K562 (cell line): Measurements from ENCODE around the gene TIGD7. TPM values are rescaled to one million over a fixed set of nuclear protein-coding genes. Genes with fewer than 3 reads are reported as not detected.

Experiments used
- FOXA1 ChIP-seq: fragments of 450-650 bp; IDR thresholded peaks from 2 replicates; pipeline ENCODE4 v1.6.1; 2016; ENCODE audit warnings: mild to moderate bottlenecking, borderline replicate concordance
- GABPB2 ChIP-seq: fragments of 250-450 bp; sonication (Bioruptor Pico); conservative IDR thresholded peaks from 2 replicates; pipeline ENCODE4 v1.5.1; 2021; ENCODE audit warnings: mild to moderate bottlenecking
- GTF2F1 ChIP-seq: IDR thresholded peaks from 2 replicates; pipeline ENCODE4 v1.6.1; 2011; ENCODE audit warnings: low read depth, low read length, improper control_type of control experiment
- HSF4 ChIP-seq: fragments of 250-450 bp; sonication (Bioruptor Pico); IDR thresholded peaks from 2 replicates; pipeline ENCODE4 v2.1.2; 2022; ENCODE audit warnings: mild to moderate bottlenecking, moderate library complexity, borderline replicate concordance
- JUND ChIP-seq, 2 experiments: IDR thresholded peaks; 2 replicates in 1 of 2; 3 replicates in 1 of 2; pipeline ENCODE4 v1.6.1; 2011; ENCODE audit warnings: borderline replicate concordance in 2 of 2, low read depth in 2 of 2, low read length in 2 of 2, improper control_type of control experiment in 1 of 2, missing biosample characterization in 1 of 2, missing genetic modification characterization in 1 of 2, missing genetic modification reagents in 1 of 2
- KLF1 ChIP-seq: fragments of 450-650 bp; IDR thresholded peaks from 2 replicates; pipeline ENCODE4 v1.6.1; 2016; ENCODE audit warnings: missing genetic modification characterization, missing compliant biosample characterization
- NELFE ChIP-seq: IDR thresholded peaks from 2 replicates; pipeline ENCODE4 v1.6.1; 2011; ENCODE audit warnings: mild to moderate bottlenecking; ENCODE audit not compliant: insufficient read depth, insufficient read length
- SAFB2 ChIP-seq: fragments of 200-400 bp; formaldehyde crosslinking; IDR thresholded peaks from 2 replicates; pipeline ENCODE4 v1.6.1; 2018; ENCODE audit warnings: borderline replicate concordance, low read length, low read depth, moderate library complexity; ENCODE audit not compliant: severe bottlenecking
- SMARCC2 ChIP-seq: fragments of 450-650 bp; IDR thresholded peaks from 2 replicates; pipeline ENCODE4 v1.6.1; 2017; ENCODE audit warnings: antibody characterized with exemption, moderate library complexity, mild to moderate bottlenecking, low read depth
- TAF7 ChIP-seq: fragments of 450-650 bp; IDR thresholded peaks from 2 replicates; pipeline ENCODE4 v1.6.1; 2016; ENCODE audit warnings: missing genetic modification characterization, missing compliant biosample characterization
- TCF7L2 ChIP-seq: fragments of 150-350 bp; IDR thresholded peaks from 2 replicates; pipeline ENCODE4 v1.6.1; 2016; ENCODE audit warnings: low read depth, mild to moderate bottlenecking, low read length, moderate library complexity
- ZBTB7A ChIP-seq: IDR thresholded peaks from 2 replicates; pipeline ENCODE4 v1.6.1; 2011; ENCODE audit warnings: low read depth, mild to moderate bottlenecking, low read length, moderate library complexity, borderline replicate concordance; ENCODE audit not compliant: control insufficient read depth
- ZNF124 ChIP-seq: sonication (generic); formaldehyde crosslinking; IDR thresholded peaks from 2 replicates; pipeline ENCODE4 v1.8.1; 2022; ENCODE audit warnings: missing genetic modification reagents
- ZNF785 ChIP-seq: fragments of 250-450 bp; sonication (Bioruptor Pico); IDR thresholded peaks from 2 replicates; pipeline ENCODE4 v1.4.0; 2020; ENCODE audit warnings: mild to moderate bottlenecking
- ZNF79 ChIP-seq: fragments of 250-450 bp; sonication (Bioruptor Pico); IDR thresholded peaks from 2 replicates; pipeline ENCODE4 v1.4.0; 2020; ENCODE audit warnings: low read depth, mild to moderate bottlenecking, moderate library complexity
- ZSCAN32 ChIP-seq: fragments of 450-650 bp; formaldehyde crosslinking; IDR thresholded peaks from 2 replicates; pipeline ENCODE4 v1.4.0; 2020; ENCODE audit warnings: mild to moderate bottlenecking, moderate library complexity
- polyA plus RNA-seq, 8 experiments: library from polyadenylated mRNA; depleted of rRNA in 4 of 8; stranded (reverse) in 5 of 8; unstranded in 3 of 8; fragments of >200 nt; fragmentation: Nextera tagmentation in 2 of 8; fragmentation: Illumina TruSeq in 1 of 8; extraction: Ambion mirVana in 2 of 8; extraction: Trizol in 1 of 8; gene quantifications; 2 replicates each; pipeline versions ENCODE4 v1.2.1 to v1.2.3, GENCODE V29; 2011 to 2014; ENCODE audit warnings: inconsistent platforms in 1 of 8, missing spikeins in 1 of 8
- total RNA-seq, 7 experiments: library from RNA; depleted of rRNA in 6 of 7; stranded (reverse); fragments of >200 nt in 6 of 7; fragmentation: Illumina TruSeq in 2 of 7; extraction: Trizol in 2 of 7; gene quantifications; 2 replicates each; pipeline versions ENCODE4 v1.2.1 to v1.2.3, GENCODE V29; 2011 to 2021; ENCODE audit warnings: low replicate concordance in 1 of 7
- TF ChIP-seq, protein P1 (sequence below): fragments of 450-650 bp; IDR thresholded peaks from 2 replicates; pipeline ENCODE4 v1.7.1; 2018; ENCODE audit warnings: mild to moderate bottlenecking, low read depth; ENCODE audit not compliant: partially characterized antibody
- TF ChIP-seq, protein P2 (sequence below), 2 experiments: fragments of 450-650 bp; IDR thresholded peaks; 2 replicates each; pipeline ENCODE4 v1.6.1; 2016
- TF ChIP-seq, protein P3 (sequence below): sonication (generic); formaldehyde crosslinking; IDR thresholded peaks from 2 replicates; pipeline ENCODE4 v1.8.0; 2022; ENCODE audit warnings: missing genetic modification reagents, mild to moderate bottlenecking, moderate library complexity, borderline replicate concordance

Gene TIGD7
- total and polyA plus RNA-seq, 9 of the 15 experiments (the other 6 are each of a cell fraction or from before 2014, with no cell fraction given), result 0.84 to 10.7 (median 6.7) TPM

DNA sequence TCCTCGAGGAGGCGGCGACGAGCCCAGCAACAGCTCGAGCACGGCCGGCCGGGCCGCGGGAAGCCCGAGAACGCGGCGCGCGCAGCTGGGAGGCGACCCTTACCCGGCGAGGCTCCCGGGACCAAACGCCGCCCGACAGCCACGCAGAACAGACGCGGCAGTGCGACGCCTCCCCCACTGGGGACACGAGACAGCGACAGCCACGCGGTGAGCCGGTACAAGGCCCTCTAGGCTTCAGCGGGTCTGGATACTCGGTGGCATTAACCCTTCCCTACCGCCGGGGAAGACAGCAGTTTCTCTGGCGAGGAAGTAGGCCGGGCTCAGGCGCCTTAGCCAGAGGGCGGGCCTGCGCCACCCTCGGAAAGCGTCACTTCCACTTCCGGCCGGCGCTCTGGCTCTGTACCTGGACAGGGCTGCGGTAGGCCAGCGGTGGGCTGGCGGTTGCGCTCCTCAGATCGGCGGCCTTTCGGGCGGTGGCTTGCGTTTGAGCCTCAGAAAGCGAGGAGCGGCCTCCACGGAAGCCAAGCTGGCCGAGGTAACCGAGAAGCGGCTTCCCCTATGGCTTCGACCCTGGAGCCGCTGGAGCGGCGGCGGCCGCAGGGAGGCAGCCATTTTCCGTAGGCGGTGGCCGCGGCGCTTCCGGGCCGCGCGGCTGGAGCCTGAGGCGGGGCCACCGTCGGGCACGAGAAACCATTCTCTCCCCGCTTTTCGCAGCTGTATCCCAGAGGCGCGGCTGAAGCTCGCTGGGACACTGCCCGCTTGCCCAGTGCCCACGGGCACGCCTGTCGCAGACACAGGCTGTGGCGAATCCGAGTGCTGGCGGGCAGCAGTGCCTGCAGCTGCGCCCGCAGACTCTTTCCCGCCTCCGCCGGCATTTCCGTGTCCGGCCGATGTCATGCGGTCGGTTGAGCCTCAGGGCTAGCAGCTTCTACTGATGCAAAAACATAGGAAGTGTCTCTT is at the start of gene TIGD7, which contains the start of gene ZNF75A (continued):
- TF ChIP-seq, protein P1, sequence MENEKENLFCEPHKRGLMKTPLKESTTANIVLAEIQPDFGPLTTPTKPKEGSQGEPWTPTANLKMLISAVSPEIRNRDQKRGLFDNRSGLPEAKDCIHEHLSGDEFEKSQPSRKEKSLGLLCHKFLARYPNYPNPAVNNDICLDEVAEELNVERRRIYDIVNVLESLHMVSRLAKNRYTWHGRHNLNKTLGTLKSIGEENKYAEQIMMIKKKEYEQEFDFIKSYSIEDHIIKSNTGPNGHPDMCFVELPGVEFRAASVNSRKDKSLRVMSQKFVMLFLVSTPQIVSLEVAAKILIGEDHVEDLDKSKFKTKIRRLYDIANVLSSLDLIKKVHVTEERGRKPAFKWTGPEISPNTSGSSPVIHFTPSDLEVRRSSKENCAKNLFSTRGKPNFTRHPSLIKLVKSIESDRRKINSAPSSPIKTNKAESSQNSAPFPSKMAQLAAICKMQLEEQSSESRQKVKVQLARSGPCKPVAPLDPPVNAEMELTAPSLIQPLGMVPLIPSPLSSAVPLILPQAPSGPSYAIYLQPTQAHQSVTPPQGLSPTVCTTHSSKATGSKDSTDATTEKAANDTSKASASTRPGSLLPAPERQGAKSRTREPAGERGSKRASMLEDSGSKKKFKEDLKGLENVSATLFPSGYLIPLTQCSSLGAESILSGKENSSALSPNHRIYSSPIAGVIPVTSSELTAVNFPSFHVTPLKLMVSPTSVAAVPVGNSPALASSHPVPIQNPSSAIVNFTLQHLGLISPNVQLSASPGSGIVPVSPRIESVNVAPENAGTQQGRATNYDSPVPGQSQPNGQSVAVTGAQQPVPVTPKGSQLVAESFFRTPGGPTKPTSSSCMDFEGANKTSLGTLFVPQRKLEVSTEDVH, result peak; percentile 44
- TF ChIP-seq SMARCC2 (no peak), TCF7L2 (no peak), ZBTB7A (peak; percentile 67; the same call in 1 of the 2 replicates), SAFB2 (no peak), JUND (IDR thresholded peaks at IDR 0.05; ENCODE audit: borderline replicate concordance, low read depth, low read length) (peak; percentile 18; the same call in 1 of the 2 replicates), JUND (tag; IDR thresholded peaks at IDR 0.05; ENCODE audit: borderline replicate concordance, low read depth, low read length) (peak; percentile 10; the same call in 1 of the 3 replicates), HSF4 (CRISPR knock-in tag) (no peak), NELFE (no peak), ZSCAN32 (CRISPR knock-in tag) (no peak), GTF2F1 (0 out of 2 replicates have a peak, but pooled peaks have one; percentile 11), ZNF785 (CRISPR knock-in tag) (no peak), GABPB2 (CRISPR knock-in tag) (no peak), KLF1 (tag) (no peak), TAF7 (peak; percentile 60; the same call in 1 of the 2 replicates), FOXA1 (no peak), ZNF124 (CRISPR knock-in tag) (no peak), ZNF79 (no peak)
- TF ChIP-seq, protein P2, sequence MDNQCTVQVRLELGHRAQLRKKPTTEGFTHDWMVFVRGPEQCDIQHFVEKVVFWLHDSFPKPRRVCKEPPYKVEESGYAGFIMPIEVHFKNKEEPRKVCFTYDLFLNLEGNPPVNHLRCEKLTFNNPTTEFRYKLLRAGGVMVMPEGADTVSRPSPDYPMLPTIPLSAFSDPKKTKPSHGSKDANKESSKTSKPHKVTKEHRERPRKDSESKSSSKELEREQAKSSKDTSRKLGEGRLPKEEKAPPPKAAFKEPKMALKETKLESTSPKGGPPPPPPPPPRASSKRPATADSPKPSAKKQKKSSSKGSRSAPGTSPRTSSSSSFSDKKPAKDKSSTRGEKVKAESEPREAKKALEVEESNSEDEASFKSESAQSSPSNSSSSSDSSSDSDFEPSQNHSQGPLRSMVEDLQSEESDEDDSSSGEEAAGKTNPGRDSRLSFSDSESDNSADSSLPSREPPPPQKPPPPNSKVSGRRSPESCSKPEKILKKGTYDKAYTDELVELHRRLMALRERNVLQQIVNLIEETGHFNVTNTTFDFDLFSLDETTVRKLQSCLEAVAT (IDR thresholded peaks at IDR 0.05), result 0 out of 4 replicates have a peak, but pooled peaks of 1 of the 2 experiments have one; percentile 14
- TF ChIP-seq, protein P3, sequence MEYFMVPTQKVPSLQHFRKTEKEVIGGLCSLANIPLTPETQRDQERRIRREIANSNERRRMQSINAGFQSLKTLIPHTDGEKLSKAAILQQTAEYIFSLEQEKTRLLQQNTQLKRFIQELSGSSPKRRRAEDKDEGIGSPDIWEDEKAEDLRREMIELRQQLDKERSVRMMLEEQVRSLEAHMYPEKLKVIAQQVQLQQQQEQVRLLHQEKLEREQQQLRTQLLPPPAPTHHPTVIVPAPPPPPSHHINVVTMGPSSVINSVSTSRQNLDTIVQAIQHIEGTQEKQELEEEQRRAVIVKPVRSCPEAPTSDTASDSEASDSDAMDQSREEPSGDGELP (CRISPR knock-in tag), result peak; percentile 87
